NCI-H1105 treated with DMSO at 0.1 percent for 48 hours (cell line): ENCODE data around the gene PLEKHM3.
A peak's percentile ranks its signal among the peaks of the same experiment; 100 is the strongest.

Source experiments
- DNase-seq: peaks from one replicate; lab custom pipeline; 2025; lab: John Stamatoyannopoulos, UW

The PLEKHM3 gene, protein sequence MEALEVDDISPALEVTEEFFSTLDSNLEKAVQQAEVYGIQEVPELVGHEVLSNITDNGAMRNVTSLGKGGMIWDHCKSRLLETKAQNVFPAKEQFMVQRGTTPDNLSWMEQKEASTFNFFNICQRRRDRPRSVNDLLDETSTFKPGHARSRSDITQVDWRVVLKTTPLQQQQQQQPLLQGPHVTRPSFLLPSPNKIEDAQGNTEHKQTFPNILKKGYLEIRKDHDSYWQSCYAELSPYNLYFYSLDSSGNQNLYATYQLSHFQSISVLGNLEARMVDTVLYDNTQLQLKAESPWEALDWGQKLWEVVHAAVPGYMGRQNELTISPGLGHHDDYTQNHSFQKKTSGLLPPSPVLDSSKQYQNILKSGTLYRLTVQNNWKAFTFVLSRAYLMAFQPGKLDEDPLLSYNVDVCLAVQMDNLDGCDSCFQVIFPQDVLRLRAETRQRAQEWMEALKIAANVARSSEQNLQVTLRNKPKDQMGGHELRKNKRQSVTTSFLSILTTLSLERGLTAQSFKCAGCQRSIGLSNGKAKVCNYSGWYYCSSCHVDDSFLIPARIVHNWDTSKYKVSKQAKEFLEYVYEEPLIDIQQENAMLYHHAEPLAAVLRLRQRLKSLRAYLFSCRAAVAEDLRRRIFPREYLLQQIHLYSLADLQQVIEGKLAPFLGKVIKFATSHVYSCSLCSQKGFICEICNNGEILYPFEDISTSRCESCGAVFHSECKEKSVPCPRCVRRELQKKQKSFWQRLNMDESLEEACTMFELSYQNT

DNA sequence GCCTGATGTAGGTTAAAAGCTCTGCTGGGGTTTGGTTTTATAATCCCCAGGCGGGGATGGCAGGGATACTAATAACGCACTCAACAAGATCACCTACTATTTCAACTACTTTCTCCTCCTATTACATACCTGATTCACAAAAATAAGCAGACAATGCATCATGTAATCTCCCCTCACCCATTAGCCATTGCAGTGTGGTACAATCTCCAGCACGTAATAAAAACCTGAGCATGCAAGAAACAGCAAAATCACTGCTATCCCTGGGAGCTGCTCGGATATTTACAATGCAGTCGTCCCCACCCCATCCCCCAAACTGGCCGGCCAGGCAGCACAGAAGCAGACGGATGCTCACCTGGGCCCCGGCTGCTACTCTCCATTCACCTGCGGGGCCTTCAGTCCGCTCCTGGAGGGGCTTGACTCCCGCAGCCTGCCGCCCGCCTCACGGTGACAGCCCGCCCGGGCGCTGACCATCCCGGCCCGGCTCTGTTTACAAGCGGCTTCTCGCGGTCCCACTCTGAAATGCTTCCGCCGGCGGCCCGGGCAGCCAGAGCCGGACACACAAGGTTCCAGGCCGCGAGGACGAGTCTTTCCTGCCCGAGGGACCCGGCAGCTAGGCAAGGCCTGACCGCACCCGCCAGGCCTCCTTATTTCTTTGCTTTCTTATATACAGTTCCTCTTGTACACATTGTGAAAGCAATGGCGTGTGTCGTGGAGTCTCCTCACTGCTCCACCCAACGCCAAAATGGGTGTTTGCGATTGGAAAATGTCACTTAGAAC lies at the start of gene PLEKHM3:
Gene PLEKHM3 (minus strand): TSS at position 491 of the 777 bp plus-strand sequence. CDS start 23,888 bp downstream, outside the sequence.
- peak; percentile 64 for DNase-seq

DNA sequence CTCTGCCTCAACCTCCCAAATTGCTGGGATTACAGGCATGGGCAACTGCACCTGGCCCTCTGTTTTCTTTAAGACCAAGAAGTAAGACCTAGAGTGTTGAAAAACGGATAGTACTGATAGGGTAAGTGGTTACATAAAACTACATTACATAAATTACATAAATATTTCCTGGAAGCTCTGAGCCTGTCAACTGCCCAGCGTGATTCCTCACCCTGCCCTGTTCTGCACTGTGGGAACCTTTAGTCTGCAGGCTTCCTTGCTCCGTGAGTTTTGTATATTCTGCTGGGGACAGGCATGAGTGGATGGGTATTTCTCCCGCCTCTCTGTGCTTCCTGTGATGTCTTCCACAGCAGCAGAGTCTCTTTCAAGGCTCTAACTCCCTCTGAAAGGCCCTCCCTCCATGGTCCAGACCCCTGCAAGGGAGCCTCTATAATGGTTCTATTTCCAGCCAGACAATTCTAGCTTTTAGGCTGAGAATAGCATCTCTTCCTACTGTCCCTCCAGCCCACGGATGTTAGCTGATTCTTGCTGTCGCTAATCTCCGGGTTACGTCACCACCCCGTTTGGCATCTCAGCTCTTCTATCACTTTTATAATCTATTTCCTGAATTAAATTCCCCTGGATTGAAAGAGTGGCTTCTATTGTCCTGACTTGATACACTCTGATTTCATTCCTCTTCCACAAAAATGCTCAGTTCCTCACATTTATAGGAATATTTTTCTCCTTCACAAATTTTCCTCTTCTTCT lies 49.5 kb upstream of the PLEKHM3 start:
- no peak for DNase-seq

DNA sequence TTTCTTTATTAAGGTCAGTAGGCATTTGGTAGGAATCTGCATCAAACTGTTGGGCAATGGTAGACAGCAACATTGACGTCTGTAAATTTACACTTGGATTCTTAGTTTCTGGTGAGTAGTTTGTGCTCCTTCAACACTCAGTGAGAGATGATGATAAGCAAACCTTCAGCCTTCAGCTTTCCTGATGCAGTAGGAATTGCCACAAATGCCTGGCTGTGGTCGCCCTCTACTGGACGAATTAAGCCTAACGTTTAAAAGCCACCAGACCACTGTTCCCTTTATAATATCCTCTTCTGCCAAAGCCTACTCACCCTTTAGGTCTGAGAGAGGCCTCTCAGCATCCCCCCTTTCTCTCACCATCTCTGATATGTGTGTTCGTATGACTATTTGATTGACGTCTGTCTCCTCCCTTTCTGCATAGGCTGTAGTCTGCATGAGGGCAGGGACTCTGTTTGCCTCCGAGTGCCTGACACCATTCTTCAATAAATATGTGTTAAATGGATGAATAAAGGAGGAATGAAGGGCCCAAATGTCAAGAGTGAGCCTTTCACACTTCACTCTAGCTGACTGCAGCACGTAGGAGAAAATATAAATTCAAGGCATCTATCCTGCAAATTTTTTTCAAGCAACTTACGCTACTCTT lies 47.0 kb upstream of the PLEKHM3 start:
- peak; percentile 65 for DNase-seq

DNA sequence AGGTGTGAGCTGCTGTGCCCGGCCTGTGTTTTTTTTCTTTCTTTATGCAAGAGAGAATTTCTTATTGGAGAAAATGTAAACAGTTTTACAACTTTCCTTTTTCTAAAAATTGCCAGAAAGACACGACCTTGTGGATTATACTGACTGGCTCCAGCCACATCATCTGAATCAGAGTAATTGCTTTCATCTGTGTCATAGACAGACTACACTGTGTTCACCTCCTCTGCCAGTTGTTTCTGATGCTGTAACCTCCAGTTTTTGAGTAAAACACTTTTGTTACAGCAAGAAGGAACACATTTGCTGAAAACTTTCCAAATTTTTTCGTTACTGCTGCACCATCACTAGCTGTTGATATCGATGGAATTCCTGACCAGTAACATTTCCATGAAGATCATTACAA lies 43.9 kb upstream of the PLEKHM3 start:
- DNase-seq, result no peak

DNA sequence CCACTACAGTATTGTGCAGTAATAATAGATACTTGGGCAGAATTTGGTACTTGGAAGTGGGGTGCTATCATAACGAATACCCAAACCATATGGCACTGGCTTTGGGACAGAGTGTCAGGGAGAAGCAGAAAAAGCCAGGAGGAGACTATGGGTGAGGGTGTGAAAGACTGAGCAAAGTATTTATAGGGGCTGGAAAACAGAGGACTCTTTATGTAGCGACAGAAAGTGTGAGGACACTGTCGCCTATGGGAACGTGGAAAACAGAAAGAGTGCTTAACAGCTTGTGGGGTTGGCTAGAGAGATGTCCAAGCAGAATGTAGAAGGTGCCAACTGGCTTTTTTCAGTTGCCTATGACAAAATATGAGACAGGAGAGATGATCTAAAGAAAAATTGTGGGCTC lies 40.7 kb upstream of the PLEKHM3 start:
- DNase-seq, result no peak

DNA sequence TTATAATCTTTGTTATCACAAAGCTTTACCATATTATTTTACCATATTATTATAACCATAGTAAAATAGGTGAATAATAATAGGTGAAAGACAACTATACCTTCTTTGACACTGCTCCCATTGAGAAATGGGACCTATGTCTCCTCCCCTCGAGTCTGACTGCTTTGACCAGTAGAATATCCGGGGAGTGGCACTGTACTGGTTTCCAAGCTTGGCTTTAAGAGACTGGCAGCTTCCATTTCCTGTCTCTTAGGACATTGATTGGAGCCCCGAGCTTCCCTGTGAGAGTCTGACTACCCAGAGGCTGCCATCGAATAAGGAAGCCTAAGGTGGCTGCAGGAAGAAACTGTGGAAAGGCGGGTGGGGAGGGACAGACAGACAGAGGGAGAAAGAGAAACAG lies 40.1 kb upstream of the PLEKHM3 start:
- no peak for DNase-seq

DNA sequence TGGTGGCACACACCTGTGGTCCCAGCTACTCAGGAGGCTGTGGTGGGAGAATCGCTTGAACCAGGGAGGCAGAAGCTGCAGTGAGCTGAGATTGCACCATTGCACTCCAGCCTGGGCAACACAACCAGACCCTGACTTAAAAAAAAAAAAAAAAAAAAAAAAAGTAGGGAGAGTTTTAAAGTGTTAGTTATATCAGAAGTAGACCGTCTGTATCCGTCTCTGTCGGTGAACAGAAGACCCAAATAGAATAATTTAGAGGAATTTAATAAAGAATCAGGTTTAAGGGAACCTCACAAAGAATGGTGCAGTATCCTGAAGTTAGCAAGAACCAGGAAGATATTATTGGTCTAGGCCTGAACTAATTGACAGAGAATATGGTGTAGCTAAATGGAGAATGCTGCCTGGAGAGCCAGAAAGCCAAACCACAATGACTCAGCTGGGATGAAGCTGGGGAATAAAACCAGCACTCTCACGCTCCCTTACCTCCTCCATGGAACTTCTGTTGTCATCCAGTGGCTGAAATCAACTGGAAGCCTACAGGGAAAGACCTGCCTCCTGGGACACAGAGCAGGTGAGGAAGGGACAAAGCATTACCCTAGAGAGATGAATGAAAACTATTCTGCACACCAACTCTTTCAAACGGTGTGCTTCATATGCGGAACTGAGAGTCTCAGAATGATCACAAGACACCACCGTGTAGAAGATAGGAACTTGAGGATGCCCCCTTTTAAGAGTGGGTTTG lies 39.1 kb upstream of the PLEKHM3 start:
- no peak for DNase-seq

DNA sequence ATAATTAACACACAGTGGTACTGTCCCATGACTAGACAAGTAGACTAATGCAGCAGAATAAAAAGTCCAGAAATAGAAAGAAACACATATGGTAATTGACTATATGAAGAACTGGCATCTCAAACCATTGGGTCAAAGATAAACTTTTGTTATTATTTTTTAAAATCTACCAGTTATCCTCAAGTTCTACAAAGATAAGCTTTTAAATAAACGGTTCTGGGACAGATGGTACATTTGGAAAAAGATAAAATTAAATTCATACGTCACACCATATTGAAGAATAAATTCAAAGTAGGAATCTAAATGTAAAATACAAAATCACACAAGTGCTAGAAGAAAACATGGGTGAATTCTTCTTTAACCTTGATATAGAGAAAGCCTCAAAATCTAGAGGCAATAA lies 37.6 kb upstream of the PLEKHM3 start:
- no peak for DNase-seq

DNA sequence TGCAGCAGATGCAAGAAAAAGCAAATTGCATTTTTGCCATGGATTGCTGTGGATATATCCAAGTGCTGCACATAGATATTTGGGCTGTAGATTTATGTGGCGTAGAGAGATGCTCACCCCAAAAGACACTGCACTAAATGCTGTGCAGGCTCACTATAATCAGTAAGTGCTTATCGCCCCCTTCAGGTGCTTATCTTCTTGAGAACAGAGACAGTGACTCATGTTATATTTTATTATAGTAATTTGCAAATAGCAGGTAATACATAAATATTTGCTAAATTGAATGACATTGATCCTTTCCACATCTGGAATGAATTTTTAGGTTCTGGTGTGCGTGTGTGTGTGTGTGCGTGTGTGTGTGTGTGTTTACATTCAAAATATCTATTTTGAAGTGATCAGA lies 36.8 kb upstream of the PLEKHM3 start:
- DNase-seq, result no peak

DNA sequence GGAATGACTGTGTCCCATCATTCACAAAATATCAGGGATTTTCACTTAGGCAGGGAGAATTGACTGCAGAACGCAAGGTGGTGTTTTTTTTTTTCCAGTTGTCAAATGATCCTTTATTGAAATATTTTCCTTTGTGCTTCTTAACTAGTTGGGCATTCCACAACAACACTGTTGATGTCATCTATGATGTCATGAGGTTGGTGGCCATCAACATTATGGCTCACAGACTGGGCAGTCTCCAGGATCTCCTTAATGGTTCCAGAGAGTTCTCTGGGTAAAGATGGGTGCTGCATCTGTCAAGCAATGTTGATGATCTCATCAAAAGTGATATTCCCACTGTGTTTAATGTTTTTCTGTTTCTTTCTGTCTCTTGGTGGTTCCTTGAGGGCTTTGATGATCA lies 31.8 kb upstream of the PLEKHM3 start:
- DNase-seq, result no peak

DNA sequence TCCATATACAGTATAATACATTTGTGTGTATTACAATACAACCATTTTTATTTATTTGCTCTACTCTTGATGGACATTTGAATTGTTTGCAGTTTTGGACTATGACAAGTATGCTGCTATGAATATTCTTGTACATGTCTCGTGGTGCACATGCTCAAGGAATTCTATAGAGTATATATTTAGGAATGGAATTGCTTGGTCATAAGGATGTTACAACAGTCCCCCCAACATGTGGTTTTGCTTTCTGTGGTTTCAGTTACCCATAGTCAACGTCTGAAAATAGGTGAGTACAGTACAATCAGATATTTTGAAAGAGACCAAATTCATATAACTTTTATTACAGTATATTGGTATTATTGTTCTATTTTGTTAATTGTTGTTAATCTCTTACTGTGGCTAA lies 24.1 kb upstream of the PLEKHM3 start:
- no peak for DNase-seq

DNA sequence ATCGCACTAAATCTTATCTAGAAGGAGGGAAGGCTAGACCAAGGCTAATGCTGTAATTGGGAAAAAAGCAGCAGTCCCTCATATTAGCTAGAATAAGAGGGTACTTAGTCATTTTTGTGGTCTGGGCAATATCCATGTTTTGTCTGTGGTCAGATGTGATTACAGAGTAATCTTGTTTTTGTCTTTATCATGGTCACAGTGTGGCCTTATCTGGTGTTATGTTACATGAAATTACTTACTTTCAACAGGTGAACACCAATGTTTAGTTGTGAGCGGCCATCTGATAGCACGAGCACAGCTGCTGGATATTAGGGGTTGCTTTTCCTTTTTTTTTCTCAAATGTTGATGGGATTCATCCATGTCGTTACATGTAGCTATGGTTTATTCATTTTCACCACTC lies 23.7 kb upstream of the PLEKHM3 start:
- no peak for DNase-seq

DNA sequence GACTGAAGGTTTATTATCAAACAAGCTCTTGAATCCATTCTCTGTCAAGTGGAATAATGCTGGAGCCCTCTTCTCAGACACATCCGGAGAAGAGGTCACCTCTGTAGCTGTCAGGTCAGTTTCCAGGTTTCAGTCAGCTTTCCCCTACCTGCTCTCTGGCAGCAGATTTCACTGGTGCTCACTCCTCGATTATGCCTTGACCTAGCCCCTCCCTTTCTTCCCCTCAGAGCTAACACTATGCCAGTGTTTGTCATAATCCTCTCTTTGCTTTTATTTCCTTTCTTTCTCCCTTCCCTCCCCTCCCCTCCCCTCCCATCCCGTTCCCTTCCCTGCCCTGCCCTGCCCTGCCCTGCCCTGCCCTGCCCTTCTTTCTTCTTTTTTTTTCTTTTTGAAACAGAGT lies 22.5 kb upstream of the PLEKHM3 start:
- DNase-seq, result no peak

DNA sequence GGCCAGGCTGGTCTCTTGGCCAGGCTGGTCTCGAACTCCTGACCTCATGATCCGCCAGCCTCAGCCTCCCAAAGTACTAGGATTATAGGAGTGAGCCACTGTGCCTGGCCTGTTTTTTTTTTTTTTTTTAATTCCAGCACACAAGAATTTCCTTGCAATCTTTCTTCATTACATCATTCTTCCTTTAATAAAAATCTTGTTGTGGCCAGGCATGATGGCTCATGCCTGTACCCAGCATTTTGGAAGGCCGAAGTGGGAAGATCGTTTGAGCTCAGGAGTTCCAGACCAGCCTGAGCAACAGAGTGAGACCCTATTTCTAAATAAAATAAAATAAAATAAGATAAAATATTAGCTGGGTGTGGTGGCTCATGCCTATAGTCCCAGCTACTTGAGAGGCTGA lies 21.4 kb upstream of the PLEKHM3 start:
- no peak for DNase-seq

DNA sequence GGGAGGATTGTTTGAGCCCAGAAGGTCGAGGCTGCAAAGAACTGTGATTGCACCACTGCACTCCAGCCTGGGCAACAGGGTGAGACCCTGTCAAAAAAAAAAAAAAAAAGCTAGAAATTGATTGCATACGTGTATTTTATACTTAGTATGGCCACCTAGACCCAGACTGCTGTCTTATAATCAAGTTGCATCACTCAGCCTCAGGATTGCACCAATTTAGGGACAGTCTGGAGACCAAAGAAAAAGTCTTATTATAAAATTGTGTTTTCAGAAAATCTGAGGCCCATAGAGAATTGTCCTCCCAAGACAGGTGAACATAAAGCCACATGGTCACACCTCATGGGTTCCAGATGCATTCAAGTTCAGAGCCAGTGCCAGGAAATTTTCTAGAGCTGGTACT lies 17.1 kb upstream of the PLEKHM3 start:
- DNase-seq, result no peak

DNA sequence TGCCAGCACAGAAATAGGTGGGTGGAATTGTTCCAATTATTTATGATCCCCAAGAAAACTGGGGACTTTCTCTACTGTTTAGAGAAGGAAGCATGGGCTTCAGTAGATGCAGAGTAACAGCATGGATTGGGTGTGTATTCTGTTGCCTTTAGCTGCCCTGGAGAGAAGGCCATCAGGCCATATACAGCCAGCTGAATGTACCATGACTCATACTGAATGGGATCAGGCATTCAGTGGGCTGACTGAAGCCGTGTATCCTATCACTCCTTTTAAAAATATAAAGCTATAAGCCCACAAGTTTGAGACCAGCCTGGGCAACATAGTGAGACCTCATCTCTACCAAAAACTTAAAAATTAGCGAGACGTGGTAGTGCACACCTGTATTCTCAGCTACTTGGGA lies 16.7 kb upstream of the PLEKHM3 start:
- no peak for DNase-seq

DNA sequence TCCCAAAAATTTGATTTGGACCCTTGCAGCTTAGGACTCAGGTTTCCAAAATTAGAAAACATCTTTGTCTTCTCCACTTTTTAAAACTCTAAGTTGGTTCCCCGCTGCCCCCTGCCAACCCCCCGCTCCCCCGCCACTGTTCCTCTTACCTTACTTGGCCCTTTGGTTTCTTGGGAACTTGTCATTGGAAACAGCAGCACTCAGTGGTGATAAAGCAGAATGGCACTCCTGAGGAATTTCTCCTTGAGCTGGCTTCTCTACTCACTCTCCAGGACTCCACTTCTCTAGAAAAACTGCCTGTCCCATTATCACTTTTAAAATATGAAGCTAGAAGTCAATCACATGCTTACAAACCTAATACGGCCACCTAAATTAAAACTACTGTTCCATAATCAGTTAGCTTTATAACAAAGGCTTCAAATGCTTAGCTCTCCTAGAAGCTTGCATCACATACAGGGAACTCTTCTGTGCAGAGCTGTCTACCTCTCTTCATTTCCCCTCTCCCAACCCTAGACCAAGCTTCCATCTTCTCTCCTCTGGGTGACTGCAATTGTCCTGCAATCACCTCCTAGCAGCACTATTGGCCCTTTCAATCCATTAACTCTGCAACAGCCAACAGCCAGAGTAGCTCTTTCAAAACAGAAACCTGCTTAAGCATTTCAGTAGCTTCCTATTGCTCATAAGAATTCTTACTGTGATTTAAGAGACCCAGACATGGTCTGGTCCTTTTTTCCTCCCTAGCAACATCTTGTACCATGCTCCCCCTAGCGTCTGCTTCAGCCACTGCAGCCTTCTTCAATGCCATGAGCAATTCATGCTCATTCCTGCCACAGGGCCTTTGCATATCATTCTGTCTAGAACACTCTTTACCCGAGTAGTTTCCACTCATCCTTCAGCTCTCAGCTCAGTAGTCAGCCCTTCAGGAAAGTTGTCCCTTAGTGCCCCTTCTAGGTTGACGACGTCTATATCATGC lies 15.2 kb upstream of the PLEKHM3 start:
- no peak for DNase-seq

DNA sequence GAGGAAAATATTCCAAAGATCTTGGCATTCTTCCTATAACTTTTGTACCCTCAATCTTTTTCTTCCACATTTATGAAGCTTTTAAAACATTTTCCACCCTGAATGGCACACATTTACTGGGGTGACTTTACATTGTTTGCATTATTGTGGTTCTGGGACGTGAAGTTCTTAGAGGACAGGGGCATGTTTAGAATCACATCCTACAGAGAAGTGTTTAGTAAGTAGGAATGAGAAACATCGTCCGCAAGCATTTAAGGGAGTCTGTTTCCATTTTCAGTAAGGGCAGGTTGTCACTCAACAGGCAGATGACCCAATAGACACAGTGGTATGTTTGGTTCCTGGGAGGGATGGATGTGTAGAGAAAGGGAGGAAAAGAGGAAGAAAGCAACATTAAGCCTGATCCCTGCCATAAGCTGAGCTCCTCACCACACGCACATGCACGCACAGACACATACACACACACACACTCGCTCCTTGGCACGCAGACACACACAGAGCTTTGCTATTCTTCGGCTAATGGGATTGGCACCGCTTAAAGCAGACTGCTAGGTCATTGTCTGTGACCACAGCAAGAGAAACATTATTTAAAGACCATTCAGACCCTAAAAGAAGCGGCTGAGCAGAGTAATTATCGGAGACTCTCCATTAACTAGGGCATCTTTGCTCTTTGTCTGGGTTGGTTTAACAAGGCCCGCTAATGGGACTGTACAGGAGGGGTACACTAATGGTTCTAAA lies 14.2 kb upstream of the PLEKHM3 start:
- no peak for DNase-seq
